ENCODE results near the gene UNC93B1.

DNA sequence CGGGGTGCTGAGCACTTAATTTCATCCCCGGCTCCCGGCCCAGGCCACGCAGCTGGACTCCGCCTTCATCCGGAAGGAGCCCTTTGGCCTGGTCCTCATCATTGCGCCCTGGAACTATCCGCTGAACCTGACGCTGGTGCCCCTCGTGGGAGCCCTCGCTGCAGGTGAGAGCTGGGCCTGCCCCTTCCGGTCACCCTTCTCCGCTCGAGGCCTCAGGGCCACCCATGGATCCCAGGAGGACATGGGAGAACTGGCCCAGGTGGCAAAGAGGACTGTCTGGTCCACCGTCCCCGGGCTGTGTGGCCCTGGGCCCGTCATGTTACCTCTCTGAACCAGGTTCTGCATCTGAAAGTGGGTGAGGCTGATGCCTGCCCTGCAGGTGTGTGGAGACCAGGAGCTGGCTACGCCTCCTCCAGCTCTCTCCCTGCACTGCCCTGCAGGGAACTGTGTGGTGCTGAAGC lies 14.9 kb upstream of the UNC93B1 start:
- TF ChIP-seq, protein P1, sequence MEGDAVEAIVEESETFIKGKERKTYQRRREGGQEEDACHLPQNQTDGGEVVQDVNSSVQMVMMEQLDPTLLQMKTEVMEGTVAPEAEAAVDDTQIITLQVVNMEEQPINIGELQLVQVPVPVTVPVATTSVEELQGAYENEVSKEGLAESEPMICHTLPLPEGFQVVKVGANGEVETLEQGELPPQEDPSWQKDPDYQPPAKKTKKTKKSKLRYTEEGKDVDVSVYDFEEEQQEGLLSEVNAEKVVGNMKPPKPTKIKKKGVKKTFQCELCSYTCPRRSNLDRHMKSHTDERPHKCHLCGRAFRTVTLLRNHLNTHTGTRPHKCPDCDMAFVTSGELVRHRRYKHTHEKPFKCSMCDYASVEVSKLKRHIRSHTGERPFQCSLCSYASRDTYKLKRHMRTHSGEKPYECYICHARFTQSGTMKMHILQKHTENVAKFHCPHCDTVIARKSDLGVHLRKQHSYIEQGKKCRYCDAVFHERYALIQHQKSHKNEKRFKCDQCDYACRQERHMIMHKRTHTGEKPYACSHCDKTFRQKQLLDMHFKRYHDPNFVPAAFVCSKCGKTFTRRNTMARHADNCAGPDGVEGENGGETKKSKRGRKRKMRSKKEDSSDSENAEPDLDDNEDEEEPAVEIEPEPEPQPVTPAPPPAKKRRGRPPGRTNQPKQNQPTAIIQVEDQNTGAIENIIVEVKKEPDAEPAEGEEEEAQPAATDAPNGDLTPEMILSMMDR (conservative IDR thresholded peaks at IDR 0.05), result no peak
- no peak for TF ChIP-seq EZH2 (IDR thresholded peaks at IDR 0.05; ENCODE audit: low read depth)

Data from PC-9 (cell line).